Measurements from ENCODE around the gene ANO6.

The ANO6 gene

GRCh38 chr12:45269412-45269751 is 53.5 kb downstream of the ANO6 start:
- no peaks in the 10 kb centered on the region for H3K9me3 Mint-ChIP-seq
- no peak overlapping the region for H3K27ac Mint-ChIP-seq
- no peaks in the 10 kb centered on the region for H3K27me3 Mint-ChIP-seq
- DNase-seq: no peak
- peaks cover 7% of the 10 kb centered on the region for H3K36me3 Mint-ChIP-seq (ENCODE audit: low read depth)
- H3K4me3 Mint-ChIP-seq: no peak overlapping the region
- H3K4me1 Mint-ChIP-seq (ENCODE audit: low read depth): peaks cover 7% of the 10 kb centered on the region

- Mint-ChIP-seq H3K27ac (no peak overlapping the region), H3K4me3 (no peak overlapping the region), H3K36me3 (ENCODE audit: low read depth) (peaks cover 7% of the 10 kb centered on the region), H3K27me3 (no peaks in the 10 kb centered on the region), H3K9me3 (no peaks in the 10 kb centered on the region), H3K4me1 (ENCODE audit: low read depth) (peaks cover 7% of the 10 kb centered on the region)
- no peak for DNase-seq
These were observed 55.1 kb downstream of the ANO6 start for GRCh38 chr12:45270951-45271350.

GRCh38 chr12:45273717-45274271 is 57.9 kb downstream of the ANO6 start:
- H3K9me3 Mint-ChIP-seq: no peaks in the 10 kb centered on the region
- H3K27me3 Mint-ChIP-seq: no peaks in the 10 kb centered on the region
- no peak overlapping the region for H3K27ac Mint-ChIP-seq
- no peak for DNase-seq
- peaks cover 10% of the 10 kb centered on the region for H3K36me3 Mint-ChIP-seq (ENCODE audit: low read depth)
- peaks cover 3% of the 10 kb centered on the region for H3K4me1 Mint-ChIP-seq (ENCODE audit: low read depth)
- H3K4me3 Mint-ChIP-seq: no peak overlapping the region

GRCh38 chr12:45276154-45276755 is 60.4 kb downstream of the ANO6 start:
- Mint-ChIP-seq H3K9me3 (no peaks in the 10 kb centered on the region), H3K4me3 (no peak overlapping the region), H3K36me3 (ENCODE audit: low read depth) (peaks cover 24% of the 10 kb centered on the region), H3K4me1 (ENCODE audit: low read depth) (no peaks in the 10 kb centered on the region), H3K27me3 (no peaks in the 10 kb centered on the region), H3K27ac (no peak overlapping the region)
- DNase-seq: no peak

GRCh38 chr12:45278447-45278846 is 62.6 kb downstream of the ANO6 start:
- Mint-ChIP-seq H3K27ac (no peak overlapping the region), H3K4me1 (ENCODE audit: low read depth) (no peaks in the 10 kb centered on the region), H3K36me3 (ENCODE audit: low read depth) (peaks cover 27% of the 10 kb centered on the region), H3K9me3 (no peaks in the 10 kb centered on the region), H3K27me3 (no peaks in the 10 kb centered on the region), H3K4me3 (no peak overlapping the region)
- DNase-seq: no peak

GRCh38 chr12:45279931-45280830 is 64.3 kb downstream of the ANO6 start:
- Mint-ChIP-seq H3K36me3 (ENCODE audit: low read depth) (peaks cover 27% of the 10 kb centered on the region), H3K27me3 (no peaks in the 10 kb centered on the region), H3K4me3 (no peak overlapping the region), H3K27ac (no peak overlapping the region), H3K9me3 (no peaks in the 10 kb centered on the region), H3K4me1 (ENCODE audit: low read depth) (no peaks in the 10 kb centered on the region)
- no peak for DNase-seq

- Mint-ChIP-seq H3K27ac (no peak overlapping the region), H3K27me3 (no peaks in the 10 kb centered on the region)
These were observed 66.1 kb downstream of the ANO6 start for GRCh38 chr12:45281994-45282393.

GRCh38 chr12:45282411-45282810 is 66.5 kb downstream of the ANO6 start:
- Mint-ChIP-seq H3K4me3 (no peak overlapping the region), H3K9me3 (no peaks in the 10 kb centered on the region), H3K4me1 (ENCODE audit: low read depth) (no peaks in the 10 kb centered on the region), H3K36me3 (ENCODE audit: low read depth) (peaks cover 27% of the 10 kb centered on the region), H3K27me3 (no peaks in the 10 kb centered on the region), H3K27ac (no peak overlapping the region)
- no peak for DNase-seq

More at GRCh38 chr12:45281994-45282393, 66.1 kb downstream of the ANO6 start:
- H3K36me3 Mint-ChIP-seq (ENCODE audit: low read depth): peaks cover 27% of the 10 kb centered on the region
- H3K4me3 Mint-ChIP-seq: no peak overlapping the region
- no peaks in the 10 kb centered on the region for H3K9me3 Mint-ChIP-seq
- no peaks in the 10 kb centered on the region for H3K4me1 Mint-ChIP-seq (ENCODE audit: low read depth)
- DNase-seq: no peak

GRCh38 chr12:45284096-45284901 is 68.4 kb downstream of the ANO6 start:
- H3K9me3 Mint-ChIP-seq: no peaks in the 10 kb centered on the region
- H3K27ac Mint-ChIP-seq: no peak overlapping the region
- no peaks in the 10 kb centered on the region for H3K4me1 Mint-ChIP-seq (ENCODE audit: low read depth)
- H3K27me3 Mint-ChIP-seq: no peaks in the 10 kb centered on the region
- H3K36me3 Mint-ChIP-seq (ENCODE audit: low read depth): peaks cover 26% of the 10 kb centered on the region
- H3K4me3 Mint-ChIP-seq: no peak overlapping the region
- no peak for DNase-seq

GRCh38 chr12:45285717-45286116 is 69.8 kb downstream of the ANO6 start:
- H3K4me1 Mint-ChIP-seq (ENCODE audit: low read depth): no peaks in the 10 kb centered on the region
- peaks cover 15% of the 10 kb centered on the region for H3K36me3 Mint-ChIP-seq (ENCODE audit: low read depth)
- no peak for DNase-seq
- no peaks in the 10 kb centered on the region for H3K27me3 Mint-ChIP-seq
- H3K4me3 Mint-ChIP-seq: no peak overlapping the region
- H3K9me3 Mint-ChIP-seq: no peaks in the 10 kb centered on the region
- no peak overlapping the region for H3K27ac Mint-ChIP-seq

- no peaks in the 10 kb centered on the region for H3K9me3 Mint-ChIP-seq
- H3K4me1 Mint-ChIP-seq (ENCODE audit: low read depth): no peaks in the 10 kb centered on the region
- no peak for DNase-seq
These were observed 70.7 kb downstream of the ANO6 start for GRCh38 chr12:45286621-45287020.

GRCh38 chr12:45289245-45290215 is 73.6 kb downstream of the ANO6 start:
- no peak for DNase-seq
- H3K27ac Mint-ChIP-seq: no peak overlapping the region
- no peaks in the 10 kb centered on the region for H3K27me3 Mint-ChIP-seq
- H3K4me1 Mint-ChIP-seq (ENCODE audit: low read depth): no peaks in the 10 kb centered on the region
- no peaks in the 10 kb centered on the region for H3K9me3 Mint-ChIP-seq
- H3K36me3 Mint-ChIP-seq (ENCODE audit: low read depth): peaks cover 7% of the 10 kb centered on the region
- no peak overlapping the region for H3K4me3 Mint-ChIP-seq

More at GRCh38 chr12:45286621-45287020, 70.7 kb downstream of the ANO6 start:
- Mint-ChIP-seq H3K27ac (no peak overlapping the region), H3K27me3 (no peaks in the 10 kb centered on the region), H3K36me3 (ENCODE audit: low read depth) (peaks cover 13% of the 10 kb centered on the region), H3K4me3 (no peak overlapping the region)

GRCh38 chr12:45290216-45290605 is 74.3 kb downstream of the ANO6 start:
- Mint-ChIP-seq H3K4me3 (no peak overlapping the region), H3K36me3 (ENCODE audit: low read depth) (peaks cover 7% of the 10 kb centered on the region), H3K9me3 (no peaks in the 10 kb centered on the region), H3K27ac (no peak overlapping the region), H3K4me1 (ENCODE audit: low read depth) (no peaks in the 10 kb centered on the region), H3K27me3 (no peaks in the 10 kb centered on the region)
- no peak for DNase-seq

GRCh38 chr12:45291518-45291917 is 75.6 kb downstream of the ANO6 start:
- H3K27ac Mint-ChIP-seq: no peak overlapping the region
- H3K9me3 Mint-ChIP-seq: no peaks in the 10 kb centered on the region
- no peaks in the 10 kb centered on the region for H3K27me3 Mint-ChIP-seq
- no peak for DNase-seq
- peaks cover 7% of the 10 kb centered on the region for H3K36me3 Mint-ChIP-seq (ENCODE audit: low read depth)
- H3K4me3 Mint-ChIP-seq: no peak overlapping the region
- H3K4me1 Mint-ChIP-seq (ENCODE audit: low read depth): no peaks in the 10 kb centered on the region
